ENCODE results near the gene NT5C1B.

Gene NT5C1B

GRCh38 chr2:18518116-18519111 lies 71.0 kb downstream of the NT5C1B start:
- no peak for ATAC-seq
- H3K36me3 Mint-ChIP-seq: no peaks in the 10 kb centered on the region
- no peak for DNase-seq (ENCODE audit: low spot score in 2 of 2)
- H3K4me1 Mint-ChIP-seq: no peaks in the 10 kb centered on the region
- no peak overlapping the region for H3K4me3 Mint-ChIP-seq
- no peaks in the 10 kb centered on the region for H3K9me3 Mint-ChIP-seq
- no peak overlapping the region for H3K27ac Mint-ChIP-seq

DNA sequence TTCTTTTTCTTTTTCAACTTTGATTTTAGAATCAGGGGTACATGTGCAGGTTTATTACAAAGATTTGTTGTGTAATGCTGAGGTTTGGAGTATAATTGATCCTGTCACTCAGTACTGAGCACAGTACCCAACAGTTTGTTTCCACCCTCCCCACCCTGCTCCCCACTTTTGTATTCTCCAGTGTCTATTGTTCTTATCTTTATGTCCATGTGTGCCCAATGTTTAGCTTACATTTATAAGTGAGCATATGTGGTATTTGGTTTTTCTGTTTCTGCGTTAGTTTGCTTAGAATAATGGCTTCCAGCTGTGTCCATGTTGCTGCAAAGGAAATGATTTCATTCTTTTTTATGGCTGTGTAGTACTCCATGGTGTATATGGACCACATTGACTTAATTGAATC lies 72.0 kb downstream of the NT5C1B start:
- Mint-ChIP-seq H3K27ac (no peak overlapping the region), H3K4me1 (no peaks in the 10 kb centered on the region), H3K36me3 (no peaks in the 10 kb centered on the region), H3K4me3 (no peak overlapping the region), H3K9me3 (no peaks in the 10 kb centered on the region)
- ATAC-seq (no peak), DNase-seq (ENCODE audit: low spot score in 2 of 2) (no peak)

GRCh38 chr2:18516112-18516511 lies 73.3 kb downstream of the NT5C1B start:
- H3K4me1 Mint-ChIP-seq: no peaks in the 10 kb centered on the region
- no peak for DNase-seq (ENCODE audit: low spot score in 2 of 2)
- no peak overlapping the region for H3K4me3 Mint-ChIP-seq
- no peaks in the 10 kb centered on the region for H3K9me3 Mint-ChIP-seq
- ATAC-seq: no peak
- H3K27ac Mint-ChIP-seq: no peak overlapping the region
- H3K36me3 Mint-ChIP-seq: peaks cover 6% of the 10 kb centered on the region

DNA sequence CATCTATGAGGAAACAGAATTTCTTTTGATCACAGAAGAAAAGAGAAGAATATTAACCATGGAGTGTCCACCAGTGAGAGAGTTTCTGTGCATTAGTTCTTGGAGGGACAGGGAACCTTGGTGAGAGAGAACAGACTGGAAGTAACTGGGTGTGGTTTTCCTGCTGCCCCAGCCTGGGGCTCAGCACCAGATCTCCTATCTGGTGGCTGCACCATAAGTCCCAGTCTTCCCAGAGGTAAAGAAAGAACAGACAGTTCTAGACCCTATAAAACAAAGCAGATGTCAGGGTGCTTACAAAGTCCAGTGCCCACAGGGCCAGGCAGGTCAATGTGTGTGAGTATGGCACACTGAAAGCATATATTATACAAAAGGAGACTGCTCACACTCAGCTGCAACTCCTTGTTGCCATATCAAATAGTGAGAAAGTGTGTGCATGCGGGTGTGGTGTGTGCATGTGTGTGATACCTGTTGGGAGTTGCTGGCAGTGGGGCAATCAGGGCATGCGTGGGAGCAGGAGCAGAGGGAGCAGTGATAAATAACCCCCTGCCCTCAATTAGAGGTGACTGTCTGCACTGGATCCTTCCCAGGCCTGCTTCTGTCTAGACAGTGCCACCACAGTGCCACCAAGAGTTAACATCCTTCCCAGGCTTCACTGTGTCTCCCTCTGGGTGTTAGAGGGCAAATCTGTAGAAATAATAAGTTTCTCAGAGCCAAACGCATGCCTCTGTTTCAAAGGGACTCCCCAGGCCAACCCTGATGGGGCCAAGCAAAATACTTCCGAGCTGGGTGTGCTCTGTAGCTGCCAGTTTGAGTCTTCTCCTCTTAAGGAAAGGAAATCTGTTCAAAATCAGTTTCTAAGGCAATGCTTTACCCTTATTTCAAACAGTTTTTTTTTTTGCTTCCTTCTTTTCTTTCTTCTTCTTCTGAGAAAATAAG lies 74.6 kb downstream of the NT5C1B start:
- H3K27ac Mint-ChIP-seq: no peak overlapping the region
- H3K36me3 Mint-ChIP-seq: peaks cover 6% of the 10 kb centered on the region
- ATAC-seq: peak; percentile 19
- H3K9me3 Mint-ChIP-seq: no peaks in the 10 kb centered on the region
- H3K4me3 Mint-ChIP-seq: no peak overlapping the region
- no peak for DNase-seq (ENCODE audit: low spot score in 2 of 2)
- H3K4me1 Mint-ChIP-seq: no peaks in the 10 kb centered on the region

Data from stimulated activated effector memory CD8-positive, alpha-beta T cell treated with anti-CD3 and anti-CD28 coated beads, Interleukin-12 subunit alpha, Interleukin-12 subunit beta, amount 100 ng/mL, for 72 hours (primary cell).